NCI-H446 (cell line): ENCODE measurements around the gene RAB3GAP1.
"Not testable (repeated sequence)": the region's sequence is repeated elsewhere in the genome, so short reads cannot be mapped to it uniquely, and the experiment has no call there.

Experiments
- DNase-seq, 2 experiments: peaks; one replicate each; lab custom pipeline; 2025; lab: John Stamatoyannopoulos, UW

Gene RAB3GAP1

DNA sequence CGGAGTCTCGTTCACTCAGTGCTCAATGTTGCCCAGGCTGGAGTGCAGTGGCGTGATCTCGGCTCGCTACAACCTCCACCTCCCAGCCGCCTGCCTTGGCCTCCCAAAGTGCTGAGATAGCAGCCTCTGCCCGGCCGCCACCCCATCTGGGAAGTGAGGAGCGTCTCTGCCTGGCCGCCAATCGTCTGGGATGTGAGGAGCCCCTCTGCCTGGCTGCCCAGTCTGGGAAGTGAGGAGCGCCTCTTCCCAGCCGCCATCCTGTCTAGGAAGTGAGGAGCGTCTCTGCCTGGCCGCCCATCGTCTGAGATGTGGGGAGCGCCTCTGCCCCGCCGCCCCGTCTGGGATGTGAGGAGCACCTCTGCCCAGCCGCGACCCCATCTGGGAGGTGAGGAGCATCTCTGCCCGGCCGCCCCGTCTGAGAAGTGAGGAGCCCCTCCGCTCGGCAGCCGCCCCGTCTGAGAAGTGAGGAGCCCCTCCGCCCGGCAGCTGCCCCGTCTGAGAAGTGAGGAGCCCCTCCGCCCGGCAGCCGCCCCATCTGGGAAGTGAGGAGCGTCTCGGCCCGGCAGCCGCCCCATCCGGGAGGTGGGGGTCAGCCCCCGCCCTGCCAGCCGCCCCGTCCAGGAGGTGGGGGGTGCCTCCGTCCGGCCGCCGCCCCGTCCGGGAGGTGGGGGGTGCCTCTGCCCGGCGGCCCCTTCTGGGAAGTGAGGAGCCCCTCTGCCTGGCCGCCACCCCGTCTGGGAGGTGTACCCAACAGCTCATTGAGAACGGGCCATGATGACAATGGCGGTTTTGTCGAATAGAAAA is 53.6 kb downstream of the RAB3GAP1 start:
- DNase-seq: not testable (repeated sequence)

DNA sequence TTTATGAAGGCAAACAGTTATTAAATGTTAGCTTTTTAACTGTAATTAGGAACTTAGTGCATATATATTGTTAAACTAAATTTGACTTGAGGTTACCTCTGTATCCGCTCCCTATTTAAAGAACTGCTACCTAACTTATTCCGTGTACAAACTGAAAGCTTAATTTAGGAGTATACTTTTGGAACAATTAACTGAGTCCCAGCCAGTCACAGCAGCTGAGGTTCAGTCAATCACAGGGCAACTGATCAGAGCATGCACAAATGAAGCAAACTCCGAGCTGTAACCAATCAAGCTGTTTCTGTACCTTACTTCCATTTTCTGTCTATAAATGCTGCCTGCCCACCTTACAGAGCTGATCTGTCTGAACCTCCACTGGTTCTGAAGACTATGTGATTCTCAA is 61.2 kb downstream of the RAB3GAP1 start:
- DNase-seq: no peak

DNA sequence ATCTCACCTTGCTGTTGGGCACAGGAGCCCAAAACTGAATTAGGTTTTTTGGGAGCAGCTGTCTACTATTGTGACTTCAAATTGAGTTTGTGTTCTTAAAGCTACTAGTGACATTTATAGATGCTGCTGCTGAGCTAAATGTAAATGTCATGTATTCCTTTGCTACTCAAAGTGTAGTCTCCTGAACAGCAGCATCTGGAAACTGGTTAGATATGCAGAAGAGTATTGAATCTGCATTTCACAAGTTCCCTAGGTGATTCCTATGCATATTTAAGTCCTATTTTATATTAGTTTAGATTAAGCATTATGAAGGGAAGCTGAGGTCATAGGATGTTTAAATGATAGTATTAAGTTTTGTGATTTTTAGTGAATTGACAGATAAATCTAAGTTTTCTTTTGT is 67.5 kb downstream of the RAB3GAP1 start:
- DNase-seq: no peak

DNA sequence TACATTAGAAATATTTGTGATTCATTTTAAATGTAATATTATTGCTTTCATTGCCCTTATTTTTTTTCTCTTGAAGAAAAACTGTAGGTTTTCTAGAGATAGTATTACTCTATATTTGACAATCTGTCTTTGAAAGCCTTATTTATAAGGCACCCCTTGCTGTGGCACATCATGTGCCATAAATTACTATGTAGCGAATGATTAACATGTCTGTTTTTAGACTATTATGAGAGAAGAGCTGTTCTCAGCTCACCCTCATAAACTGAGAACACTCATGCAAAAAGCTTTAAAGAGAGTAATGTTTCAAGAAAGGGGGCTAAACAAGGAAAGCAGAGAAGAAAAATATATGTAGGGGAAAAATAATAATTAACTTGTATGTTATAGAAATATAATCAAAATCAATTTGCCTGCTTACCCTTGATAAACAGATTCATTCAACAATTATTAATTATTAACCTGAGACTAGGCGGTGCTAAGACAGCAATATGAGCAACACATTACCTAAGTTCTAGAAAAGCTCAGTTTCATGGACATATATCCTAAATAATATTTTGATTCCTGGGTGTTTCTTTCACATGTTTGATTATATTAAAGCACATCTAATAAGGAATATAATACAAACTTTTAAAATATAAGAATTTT is 69.0 kb downstream of the RAB3GAP1 start:
- DNase-seq: no peak

DNA sequence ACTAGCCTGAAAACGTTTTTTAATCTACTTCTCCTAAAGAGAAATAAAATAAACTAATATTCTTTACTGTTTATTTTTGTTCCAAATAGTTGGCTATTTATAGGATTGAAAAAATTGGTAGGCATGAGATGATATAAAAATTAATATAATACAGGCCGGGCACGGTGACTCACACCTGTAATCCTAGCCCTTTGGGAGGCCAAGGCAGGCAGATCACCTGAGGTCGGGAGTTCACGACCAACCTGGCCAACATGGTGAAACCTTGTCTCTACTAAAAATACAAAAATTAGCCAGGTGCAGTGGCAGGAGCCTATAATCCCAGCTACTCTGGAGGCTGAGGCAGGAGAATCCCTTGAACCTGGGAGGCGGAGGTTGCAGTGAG is 69.6 kb downstream of the RAB3GAP1 start:
- not testable (repeated sequence) for DNase-seq

DNA sequence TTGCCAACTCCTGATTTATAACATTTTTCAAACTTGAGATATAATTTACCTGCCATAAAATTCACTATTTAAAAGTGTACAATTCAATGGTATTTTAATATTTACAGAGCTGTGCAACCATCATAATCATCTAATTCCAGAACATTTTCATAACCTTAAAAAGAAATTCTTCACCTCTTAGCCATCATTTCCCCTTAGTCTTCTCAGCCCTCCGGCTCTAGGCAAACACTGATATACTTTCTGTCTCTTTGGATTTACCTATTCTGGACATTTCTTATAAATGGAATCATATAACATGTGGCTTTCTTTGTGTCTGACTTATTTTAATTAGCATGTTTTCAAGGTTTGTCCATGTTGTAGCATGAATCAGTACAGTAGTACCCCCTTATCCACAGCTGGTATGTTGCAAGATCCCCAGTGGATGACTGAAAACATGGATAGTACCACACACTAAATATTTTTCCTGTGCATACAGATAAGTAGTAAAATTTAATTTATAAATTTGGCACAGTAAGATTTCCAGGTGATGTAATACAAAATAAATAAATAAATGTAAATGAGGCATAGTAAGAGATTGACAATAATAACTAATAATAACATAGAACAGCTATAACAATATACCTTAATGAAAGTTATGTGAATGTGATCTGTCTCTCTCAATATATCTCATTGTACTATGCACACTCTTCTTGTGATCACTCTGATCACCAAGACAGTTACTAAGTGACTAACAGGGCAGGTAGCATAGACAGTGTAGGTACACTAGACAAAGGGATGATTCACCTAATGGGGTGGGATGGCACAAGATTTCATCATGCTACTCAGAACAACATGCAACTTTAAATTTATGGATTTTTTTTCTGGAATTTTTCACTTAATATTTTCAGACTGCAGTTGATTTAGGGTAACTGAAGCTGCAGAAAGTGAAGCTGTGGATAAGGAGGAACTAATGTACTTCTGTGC is 73.1 kb downstream of the RAB3GAP1 start:
- no peak for DNase-seq

DNA sequence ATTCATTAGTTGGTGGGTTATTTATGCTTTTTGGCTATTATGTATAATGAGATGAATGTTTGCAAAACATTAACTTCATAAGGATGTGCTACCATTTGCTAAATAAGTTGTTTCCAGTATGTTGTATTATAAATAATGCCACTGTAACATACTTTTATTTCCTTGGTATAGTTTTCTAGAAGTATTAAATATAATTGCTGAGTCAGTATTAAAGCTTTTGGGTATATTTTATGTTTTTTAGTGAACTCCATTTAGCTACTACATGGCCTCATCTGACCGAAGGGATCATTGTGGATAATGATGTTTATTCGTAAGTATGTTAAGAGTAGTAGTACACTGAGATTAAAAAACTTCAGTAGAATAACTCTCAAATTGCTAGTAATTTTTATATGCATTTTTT is 73.8 kb downstream of the RAB3GAP1 start:
- DNase-seq: no peak

DNA sequence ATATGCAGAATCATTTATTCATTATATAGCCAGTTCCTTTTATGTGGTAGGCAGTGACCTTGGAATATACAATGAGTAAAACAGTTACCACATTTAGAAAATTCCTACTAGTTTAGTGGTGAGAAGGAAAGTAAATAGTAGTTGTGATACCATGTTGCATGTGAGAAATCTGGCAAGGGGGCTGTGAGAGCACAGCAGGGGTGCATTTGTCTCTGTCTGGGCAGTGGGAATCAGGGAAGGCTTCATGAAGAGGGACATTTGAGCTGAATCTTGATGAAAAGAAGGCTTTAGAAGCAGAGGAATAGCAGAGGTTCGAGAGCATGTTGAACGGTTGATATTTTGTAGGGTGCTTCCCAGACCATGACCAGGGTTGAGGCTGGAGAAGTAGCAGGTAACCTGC is 78.7 kb downstream of the RAB3GAP1 start:
- DNase-seq: no peak

DNA sequence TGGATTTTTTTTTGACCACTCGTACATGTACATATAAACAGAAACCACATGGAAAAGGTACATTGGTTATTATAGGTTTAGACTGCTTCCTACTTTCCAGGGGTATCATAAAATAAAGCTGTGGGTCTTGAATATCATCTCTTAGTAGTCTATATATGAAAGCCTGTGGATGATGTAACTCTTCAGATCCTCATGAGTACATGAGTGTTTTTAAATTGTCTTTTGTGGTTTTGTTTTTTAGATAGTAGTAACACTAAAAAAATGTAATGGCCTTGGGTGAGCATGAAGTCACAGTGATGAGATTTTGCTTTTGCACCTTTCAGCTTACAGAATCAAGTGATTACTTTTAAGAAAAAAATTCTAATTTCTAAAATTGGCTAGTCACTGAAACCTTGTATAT is 80.2 kb downstream of the RAB3GAP1 start:
- no peak for DNase-seq

DNA sequence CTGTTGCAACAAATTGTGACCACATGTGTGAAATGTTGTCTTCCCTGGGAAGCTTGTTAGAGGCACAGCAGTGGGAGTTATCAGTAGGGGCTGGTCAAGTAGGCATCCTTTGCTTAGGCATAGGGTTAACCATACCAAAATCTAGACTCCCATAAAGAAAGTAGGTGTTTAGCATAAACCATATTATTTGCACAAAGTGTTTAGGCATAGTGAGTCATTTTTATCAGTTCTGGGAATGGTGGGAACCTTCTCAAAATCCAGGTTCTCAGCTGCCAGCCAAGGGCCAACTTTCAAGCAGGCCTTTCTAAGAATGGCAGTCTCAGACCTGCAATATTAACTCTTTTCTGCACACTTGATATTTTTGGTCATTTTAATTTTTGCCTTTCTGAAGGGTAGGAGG is 88.5 kb downstream of the RAB3GAP1 start:
- no peak for DNase-seq

DNA sequence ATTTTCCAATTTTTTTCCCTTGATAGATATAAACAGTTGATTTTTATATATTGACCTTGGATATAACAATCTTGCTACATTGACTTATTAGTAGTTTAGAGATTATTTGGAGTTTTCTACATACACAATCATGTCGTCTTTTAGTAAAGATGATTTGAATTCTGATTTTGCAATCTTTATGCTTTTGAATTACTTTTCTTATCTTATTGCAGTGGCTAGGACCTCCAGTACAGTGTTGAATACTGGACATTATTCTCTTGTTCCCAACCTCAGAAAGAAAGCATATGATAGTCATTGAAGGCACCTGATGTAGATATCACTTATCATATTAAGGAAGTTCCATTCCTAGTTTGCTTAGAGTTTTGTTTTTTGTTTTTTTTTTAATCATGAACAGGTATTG is 90.2 kb downstream of the RAB3GAP1 start:
- no peak for DNase-seq

DNA sequence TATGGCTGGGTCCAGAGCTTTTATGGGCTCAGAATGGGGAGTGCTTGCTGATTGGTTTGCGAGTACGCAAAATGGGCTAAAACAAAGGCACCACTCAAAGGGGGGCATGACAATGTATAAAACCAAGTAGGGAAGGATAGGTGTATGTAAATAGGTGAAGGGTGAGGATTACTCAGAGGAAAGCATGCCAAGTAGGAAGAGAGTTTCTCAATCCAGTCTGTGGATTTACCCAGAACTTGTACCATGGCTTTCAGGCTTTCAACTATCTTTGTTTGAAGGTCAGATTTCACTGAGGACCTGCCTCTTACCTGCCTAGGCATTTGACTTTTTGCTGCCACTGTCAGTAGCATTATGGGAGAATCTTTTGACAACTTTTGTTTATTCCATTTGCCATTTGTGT is 92.3 kb downstream of the RAB3GAP1 start:
- DNase-seq: no peak

DNA sequence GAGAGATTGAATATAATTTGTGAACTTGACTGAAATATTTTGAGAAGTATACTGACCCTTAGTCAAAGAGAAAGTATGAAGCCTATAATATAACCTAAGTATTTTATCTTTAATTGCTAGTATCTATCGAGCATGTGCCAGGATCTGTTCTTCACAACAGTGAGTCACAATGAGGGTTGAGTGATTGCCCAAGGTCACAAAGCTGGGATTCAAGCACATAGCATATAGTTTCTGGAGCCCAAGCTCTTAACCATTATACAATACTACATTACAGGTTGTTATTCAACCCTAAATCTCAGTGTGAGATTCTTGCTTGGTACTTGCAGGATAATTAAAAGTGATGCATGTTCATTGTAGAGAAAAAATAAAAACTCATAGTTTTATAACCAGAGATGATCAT is 97.2 kb downstream of the RAB3GAP1 start:
- DNase-seq: no peak

DNA sequence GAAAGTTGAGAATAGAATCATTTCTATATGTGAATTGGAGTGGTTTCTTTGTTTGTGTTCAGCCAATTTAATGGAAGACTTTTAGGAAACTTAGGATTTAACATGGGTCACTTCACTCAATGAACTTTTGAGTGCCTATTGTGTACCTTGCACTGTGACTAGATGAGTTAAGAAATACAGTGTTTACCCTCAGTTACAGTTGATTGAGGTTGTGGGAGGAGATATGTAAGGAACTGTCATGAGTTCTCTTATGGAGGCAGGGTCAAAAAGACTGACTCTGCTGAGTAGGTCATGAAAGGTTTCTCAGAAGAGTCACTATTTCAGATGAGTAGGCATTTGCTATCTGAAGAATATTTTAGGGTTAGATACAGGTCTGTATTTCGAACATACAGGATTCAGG is 98.6 kb downstream of the RAB3GAP1 start:
- no peak for DNase-seq

DNA sequence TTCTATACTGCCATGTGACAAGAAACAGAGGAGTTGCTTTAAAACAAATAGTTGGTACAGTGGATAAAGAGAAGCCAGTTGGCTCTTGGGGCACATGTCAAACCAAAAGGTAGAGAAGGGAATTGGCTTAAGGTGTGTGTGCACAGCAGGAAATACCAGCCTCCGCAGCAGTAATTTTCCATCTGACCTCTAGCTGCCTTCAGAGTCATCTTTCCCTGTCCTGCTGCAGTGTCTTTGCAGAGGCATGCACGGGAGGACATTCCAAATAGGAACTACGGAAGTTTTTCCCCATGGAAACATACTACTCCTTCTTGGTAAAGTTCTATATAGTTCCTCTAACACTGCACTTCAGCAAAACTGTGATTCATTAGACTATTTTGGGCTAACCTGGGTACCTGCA is 99.5 kb downstream of the RAB3GAP1 start:
- DNase-seq: no peak

DNA sequence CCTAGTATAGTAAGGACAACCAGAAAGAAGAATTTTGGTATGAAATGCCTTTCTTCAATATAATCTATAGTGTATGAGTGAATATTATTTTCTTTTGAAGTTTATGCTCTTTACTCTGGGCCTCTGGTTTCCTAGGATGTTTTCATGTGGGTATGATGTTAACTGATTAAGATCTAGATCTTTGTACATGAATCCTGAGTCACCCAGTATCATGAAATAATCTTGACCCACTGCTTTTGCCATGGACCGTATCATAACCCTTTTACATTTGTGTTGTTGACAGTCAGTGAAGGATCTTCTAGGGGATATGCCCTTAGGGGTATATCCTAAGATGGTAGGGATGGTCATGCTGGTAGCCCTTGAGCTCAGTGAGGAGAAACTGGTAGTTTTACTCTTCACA is 100.3 kb downstream of the RAB3GAP1 start:
- no peak for DNase-seq

DNA sequence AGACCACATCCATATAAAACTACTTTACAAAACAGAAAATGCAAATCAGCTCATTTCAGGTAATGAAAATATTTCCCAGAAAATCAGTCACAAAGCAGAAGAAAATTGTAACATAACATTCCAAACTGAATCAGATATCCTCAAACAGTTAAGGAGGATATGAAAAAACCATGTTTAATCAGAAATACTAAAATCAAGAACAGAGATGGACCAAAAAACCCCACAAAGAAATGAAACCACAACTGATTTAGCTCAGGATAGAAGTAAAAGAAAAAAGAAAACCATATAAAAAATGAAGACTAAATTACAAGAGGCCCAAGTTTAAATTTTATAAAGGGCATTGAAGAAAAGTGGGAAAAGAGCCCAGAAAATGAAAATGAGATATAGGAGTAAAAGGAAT is 102.9 kb downstream of the RAB3GAP1 start:
- DNase-seq: no peak

DNA sequence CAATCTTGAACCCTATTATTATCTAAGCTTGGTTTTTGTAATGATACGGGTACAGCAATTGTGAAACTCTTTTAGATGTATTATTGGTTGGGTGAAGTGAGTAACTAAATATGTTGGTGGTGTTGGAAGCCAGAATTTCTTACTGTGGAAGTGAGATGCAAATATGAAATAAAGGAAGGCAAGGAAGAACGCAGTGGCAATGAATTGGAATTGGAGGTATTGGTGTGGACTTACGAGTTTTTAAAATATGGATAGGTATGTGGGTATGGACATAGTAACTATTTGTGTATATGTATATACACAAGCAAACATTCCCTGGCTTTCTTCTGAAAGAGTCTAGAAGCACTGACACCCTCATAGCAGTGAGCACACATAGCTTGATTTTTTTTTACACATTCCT is 105.8 kb downstream of the RAB3GAP1 start:
- no peak for DNase-seq

DNA sequence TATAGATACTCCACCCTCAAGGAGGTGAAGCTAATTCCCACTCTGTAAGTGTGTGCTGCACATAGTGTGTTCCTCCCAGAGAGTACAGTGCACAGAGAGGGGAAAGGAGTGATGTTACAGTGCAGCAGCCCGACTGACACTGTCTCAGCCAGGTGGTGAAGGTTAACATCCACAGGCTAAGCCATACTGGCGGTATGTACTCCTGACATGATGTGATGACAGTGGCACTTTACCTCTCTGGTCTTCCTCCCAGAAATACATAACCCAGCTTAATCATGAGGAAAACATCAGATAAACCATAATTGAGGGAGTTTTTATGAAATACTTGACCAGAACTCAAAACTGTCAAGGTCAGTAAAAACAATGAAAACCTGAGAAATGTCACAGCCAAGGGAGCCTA is 107.1 kb downstream of the RAB3GAP1 start:
- no peak for DNase-seq

DNA sequence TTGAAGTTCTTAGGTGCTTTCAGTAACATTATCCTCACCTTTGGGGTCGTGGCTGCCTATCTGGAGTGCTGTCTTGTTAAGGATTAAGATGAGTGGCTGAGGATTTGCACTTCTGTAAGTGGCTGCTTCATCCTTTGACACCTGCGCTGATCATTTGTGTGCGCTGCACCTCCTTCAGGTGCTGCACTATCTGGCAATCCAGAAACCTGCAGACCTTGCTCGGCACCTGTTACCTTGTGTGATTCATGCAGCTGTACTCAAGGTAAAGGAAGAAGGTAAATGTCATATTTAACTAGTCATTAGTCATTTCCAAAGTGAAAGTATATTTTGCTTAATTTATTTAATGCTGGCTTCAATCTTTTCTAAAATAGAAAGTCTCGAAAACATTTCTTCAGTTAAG is 110.3 kb downstream of the RAB3GAP1 start:
- DNase-seq: no peak

DNA sequence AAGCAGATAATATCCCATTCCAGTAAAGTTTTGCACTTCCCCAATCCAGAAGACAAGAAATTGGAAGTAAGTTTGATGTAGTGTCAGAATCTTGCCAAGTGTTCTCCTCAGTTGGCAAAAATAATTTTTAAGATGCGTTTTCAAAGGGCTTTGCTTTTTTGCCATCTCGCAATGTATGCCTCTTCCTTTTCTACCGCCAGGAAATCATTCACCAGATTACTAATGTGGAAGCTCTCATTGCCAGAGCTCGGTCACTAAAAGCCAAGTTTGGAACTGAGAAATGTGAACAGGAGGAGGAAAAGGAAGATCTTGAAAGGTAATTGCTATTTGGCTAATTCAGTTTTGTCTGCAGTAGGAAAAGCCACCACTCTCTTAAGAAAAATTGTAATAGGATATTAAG is 110.7 kb downstream of the RAB3GAP1 start:
- DNase-seq: no peak

DNA sequence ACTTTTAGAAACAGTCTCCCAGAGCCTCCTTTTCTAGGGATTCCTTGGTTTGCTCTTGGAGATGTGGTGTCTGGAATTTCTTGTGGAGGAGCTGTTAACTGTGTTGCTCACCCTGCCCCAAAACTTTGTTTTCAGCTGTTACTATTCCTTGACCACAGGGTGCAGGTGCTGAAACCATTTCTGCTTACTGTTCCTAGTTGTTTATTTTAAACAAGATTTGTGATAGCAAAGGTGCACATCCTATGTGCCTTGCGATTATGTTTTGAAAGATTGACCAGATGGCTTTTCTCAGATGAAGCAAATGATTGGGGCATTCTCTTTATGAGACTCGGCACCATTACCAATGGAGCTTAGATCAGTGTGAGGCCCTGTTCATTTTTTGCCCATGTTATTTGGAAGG is 111.2 kb downstream of the RAB3GAP1 start:
- no peak for DNase-seq

DNA sequence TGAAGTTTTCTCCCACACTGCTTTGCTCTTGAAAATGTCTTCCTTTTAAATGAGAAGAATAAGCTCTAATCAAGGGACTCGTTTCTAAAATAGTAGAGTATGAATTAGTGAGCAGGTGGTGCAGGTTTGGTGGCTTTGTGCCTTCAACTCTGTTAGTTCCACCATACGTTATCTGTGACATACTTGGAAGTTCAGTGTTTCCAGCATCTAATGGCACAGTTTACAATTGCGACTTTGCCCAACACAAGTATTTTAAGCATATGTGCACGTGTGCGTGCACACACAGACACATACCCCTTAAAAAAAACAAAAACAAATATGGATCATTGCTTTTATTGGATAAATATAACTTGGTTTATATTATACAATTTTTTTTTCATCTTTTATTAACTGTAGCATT is 111.8 kb downstream of the RAB3GAP1 start:
- no peak for DNase-seq
